DMS53 treated with DMSO at 0.1 percent for 48 hours (cell line): ENCODE measurements around the gene USP35.
"Not testable (repeated sequence)": the region's sequence is repeated elsewhere in the genome, so short reads cannot be mapped to it uniquely, and the experiment has no call there.

ENCODE experiments used
- DNase-seq: peaks from one replicate; lab custom pipeline; 2025; ENCODE audit not compliant: unreplicated experiment; lab: John Stamatoyannopoulos, UW

Gene USP35

DNA sequence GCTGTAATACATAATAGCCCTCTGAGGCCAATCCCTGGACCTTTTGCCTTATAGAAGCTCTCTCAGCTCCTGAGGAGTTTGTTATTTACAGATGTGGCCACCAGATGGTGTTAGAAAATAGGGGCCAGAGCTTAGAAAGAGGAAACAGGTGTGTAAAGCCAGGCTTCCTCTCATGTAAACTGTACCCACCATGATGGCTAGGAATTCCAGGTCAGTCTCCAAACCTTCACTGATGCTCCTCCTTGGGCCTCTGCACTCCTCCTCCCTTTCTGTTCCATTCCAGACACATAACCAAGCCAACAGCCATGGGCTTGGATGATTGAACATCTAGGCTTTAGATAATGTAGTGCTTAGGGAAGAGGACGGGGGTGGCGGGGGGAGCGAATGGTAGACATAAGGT lies 39.7 kb downstream of the USP35 start:
- DNase-seq = peak; percentile 96

DNA sequence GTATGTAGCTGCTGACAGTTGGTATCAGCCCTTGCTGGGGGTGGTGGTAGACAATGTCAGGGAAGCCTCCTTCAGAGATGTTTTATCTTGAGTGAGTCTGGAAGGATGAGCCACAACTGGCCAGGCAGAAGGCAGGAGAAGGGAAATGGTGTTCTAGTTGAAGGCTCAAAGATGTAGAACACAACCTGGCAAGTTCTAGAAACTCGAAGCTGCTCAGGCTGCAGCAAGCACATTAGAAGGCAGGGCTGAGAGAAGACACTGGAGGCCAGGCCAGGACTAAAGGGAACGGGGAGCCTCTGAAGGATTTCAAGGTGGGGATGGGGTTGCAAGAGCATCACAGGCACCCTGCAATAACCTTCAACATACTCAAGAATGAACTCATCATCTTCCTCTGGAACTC lies 40.4 kb downstream of the USP35 start:
- DNase-seq = no peak

DNA sequence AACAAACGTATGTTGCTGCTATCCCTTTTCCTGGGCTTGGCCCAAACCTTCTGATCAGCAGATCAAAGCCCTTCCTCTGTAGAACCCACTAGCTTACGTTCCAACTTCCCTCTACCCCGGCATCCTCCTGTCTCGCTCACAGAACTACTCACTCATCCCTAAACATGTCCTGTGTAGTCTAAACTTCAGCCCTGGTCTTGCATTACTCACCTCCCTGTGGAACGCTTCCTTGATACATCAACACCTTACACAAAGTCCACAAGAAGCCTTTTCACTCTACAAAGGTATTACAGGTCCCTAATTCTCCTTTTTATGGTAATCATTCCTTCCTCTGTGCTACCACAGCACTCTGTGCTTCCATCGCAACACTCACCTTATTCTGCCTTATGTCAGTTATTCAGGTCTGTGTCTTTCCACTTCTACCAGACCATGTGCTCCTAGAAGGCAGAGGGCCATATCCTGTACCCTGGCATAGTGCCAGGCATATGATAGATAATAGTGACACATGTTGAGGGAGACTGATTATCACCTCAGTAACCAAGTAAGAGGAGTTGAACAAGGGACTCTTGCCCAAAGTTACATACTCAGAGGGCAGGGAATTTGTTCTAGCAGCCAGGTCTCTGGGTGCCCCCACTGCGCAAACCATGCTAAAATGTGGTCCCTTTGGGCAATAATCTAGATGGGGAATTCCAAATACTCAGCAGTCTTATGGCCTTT lies 41.6 kb downstream of the USP35 start:
- DNase-seq = peak; percentile 38

DNA sequence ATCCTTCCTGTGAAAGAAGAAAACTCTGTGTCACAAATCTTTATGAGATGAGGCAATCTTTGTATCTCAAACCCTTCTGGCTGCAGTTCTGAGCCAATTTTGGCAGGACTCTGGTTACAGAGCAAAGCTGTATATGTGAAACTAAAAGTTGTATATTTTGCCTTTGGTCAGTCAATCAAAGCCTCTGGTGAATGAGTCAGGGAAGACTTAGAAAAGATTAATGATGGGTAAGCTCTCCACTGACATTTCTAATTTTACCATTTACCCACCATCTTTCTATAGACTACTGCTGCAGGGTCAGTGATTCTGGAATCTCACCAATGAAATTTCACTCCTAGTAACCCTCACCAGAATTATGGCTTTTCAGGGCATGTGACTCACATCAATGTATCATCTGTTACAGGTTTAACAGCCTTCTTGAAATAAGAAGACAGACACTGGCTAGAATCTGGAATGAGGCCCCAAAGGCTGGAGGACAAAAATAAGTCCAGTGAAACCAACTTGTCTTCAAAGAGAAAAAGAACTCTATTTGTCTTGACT lies 43.3 kb downstream of the USP35 start:
- no peak for DNase-seq

DNA sequence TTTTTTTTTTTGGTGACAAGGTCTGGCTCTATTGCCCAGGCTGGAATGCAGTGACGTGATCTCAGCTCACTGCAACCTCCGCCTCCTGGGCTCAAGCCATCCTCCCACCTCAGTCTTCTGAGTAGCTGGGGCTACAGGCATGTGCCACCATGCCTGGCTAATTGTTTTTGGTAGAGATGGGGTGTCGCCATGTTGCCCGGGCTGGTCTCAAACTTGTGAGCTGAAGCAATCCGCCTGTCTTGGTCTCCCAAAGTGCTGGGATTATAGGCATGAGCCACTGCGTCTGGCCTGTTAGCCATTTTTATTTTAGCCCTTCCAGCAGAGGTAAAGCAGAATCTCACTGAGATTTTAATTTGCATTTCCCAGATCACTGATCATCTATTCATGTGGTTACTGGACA lies 44.3 kb downstream of the USP35 start:
- not testable (repeated sequence) for DNase-seq

DNA sequence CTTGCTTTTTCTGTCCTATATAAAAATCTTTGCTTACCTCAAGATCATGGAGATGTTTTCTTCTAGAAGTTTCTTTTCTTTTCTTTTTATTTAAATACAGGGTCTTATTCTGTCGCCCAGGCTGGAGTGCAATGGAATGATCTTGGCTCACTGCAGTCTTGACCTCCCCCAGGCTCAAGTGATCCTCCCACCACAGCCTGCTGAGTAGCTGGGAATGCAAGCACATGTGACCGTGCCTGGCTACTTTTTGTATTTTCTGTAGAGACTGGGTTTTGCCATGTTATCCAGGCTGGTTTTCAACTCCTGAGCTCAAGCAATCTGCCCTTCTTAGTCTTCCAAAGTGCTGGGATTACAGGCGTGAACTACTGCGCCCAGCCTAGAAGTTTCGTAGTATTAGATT lies 45.3 kb downstream of the USP35 start:
- no peak for DNase-seq

DNA sequence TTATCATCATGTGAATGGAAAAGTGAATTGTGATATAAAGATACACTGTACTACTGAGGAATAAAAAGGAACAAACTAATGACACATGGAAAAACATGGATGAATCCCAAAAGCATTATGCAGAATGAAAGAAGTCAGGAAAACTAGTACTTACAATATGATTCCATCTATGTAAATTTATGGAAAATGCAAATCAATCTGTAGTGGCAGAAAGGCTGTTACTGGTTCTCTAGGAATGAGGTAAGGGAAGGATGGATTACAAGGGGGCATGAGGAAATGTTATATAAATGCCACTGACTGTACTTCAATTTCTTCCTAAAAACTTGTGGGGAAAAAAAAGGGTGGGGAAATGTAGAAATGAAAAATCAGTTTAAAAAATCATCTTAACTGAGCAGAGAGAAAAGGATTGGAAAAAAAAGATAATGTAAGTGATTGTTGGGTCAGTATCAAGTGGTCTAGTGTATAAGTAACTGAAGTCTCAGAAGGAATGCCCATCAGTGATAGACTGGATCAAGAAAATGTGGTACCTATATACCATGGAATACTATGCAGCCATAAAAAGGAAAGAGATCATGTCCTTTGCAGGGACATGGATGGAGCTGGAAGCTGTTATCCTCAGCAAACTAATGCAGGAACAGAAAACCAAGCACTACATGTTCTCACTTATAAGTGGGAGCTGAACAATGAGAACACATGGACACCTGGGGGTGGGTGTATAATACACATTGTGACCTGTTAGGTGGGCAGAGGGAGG lies 48.8 kb downstream of the USP35 start:
- no peak for DNase-seq

DNA sequence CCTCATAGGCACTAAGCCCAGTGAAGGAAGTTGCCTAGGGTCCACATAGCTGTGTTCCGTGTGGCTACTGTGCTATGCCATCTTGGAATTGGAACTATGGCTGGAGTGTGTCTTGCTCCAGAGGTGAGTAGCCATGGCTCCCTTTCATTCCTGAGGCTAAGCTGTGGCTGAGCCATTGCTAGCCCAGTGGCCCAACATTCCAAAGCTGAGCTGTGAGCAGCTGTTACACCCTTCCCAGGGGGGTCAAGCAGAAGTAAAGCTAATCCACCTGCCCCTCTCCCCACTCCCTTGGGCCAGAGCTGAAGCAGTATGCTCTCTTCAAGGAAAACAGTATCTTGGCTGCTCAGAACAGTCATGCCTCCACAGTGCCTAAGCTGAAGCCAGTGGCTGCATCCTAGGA lies 51.1 kb downstream of the USP35 start:
- no peak for DNase-seq

DNA sequence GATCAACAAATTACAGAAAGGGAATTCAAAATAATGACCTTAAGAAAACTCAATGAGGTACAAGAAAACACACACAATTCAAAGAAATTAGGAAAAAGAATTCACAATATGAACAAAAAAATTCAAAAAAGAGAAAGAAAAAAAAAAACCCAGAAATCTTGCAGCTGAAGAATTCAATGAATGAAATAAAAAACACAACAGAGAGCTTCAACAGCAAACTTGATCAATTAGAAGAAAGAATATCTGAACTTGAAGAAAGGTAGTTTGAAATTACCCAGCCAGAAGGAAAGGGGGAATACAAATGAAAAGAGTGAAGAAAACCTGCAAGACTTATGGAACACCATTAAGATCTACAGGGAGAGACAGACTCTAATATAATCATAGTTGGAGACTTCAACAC lies 52.8 kb downstream of the USP35 start:
- DNase-seq = no peak

DNA sequence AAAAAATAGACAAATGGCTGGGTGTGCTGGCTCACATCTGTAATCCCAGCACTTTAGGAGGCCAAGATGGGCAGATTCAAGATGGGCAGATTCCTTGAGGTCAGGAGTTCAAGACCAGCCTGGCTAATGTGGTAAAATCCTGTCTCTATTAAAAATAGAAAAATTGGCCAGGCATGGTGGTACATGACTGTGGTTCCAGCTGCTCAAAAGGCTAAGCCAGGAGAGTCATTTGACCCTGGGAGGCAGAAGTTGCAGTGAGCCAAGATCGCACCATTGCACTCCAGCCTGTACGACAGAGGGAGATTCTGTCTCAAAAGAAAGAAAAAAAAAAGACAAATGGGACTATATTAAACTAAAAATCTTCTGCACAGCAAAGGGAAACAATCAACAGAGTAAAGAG lies 55.4 kb downstream of the USP35 start:
- no peak for DNase-seq

DNA sequence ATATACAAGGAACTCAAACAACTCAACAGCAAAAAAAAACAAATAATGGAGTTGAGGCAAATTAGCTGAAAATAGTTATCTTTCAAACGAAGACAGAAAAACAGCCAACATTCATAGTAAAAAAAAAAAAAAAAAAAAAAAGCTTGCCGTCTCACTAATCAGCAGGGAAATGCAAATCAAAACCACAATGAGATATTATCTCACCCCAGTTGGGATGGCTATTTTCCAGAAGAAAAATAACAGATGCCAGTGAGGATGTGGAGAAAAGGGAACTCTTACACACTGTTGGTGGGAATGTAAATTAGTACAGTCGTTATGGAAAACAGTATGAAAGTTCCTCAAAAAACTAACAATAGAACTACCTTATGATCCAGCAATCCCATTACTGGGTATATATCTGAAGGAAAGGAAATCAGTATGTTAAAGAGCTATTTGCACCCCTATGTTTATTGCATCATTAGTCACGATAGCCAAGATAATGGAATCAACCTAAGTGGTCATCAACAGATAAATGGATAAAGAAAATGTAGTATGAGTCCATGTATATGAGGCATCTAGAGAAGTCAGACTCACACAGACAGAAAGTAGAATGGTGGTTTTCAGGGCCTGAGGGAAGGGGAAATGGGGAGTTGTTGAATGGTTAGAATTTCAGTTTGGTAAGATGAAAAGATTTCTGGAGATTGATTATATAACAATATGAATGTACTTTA lies 56.0 kb downstream of the USP35 start:
- DNase-seq = no peak

DNA sequence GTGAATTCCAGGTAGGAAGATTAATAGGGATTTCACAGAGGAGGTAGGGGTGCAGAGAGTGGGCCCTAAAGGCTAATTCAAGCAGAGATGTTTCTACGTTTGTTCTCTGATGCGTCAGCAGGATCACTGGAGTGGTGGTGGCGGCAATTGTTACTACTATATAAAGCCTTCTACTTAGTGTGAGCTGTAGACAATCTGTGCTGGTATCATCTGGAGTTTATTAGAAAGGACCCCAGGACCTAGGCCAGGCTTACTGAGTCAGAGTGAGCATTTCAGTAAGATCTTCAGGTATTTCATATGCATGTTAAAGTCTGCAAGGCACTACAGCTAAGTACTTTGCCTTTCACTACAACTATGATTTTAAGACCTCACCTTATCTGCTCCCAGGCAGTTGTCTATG lies 59.5 kb downstream of the USP35 start:
- DNase-seq = no peak

DNA sequence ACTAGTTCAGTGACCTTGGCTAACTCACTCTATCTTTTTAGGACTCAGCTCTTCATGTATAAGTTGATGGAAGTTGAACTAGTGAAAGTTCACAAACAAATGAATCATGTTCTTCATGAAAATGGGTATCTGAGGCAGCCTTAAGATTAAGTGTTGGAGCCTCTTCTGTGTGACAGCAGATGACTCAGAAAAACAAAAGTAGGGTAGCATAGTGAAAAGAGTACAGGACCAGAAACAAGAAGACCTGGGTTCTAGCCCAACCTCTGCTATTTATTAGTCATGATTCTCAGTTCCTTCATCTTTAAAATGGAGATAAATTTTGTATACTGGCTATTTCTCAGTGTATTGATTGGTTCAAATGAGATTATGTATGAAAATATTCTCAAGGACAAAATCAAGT lies 60.2 kb downstream of the USP35 start:
- DNase-seq = no peak

DNA sequence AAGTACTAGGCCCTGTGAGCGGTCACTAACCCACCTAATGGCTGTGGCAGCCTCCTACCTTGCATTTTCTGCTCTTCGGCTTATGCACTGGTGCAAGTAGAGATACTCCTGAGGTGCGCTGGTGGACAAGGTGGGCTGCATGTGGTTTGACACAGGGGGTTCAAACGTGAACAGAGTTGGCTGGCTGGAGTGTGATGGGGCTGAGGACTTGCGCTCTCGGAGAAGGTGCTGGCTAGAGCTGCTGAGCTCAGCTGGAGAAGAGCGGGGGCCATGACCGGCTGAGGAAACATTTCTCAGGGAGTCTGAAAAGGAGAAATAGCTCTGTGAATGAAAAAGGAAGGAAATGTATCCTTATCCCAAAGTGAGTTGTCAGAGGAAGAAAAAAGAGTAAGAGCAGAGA lies 61.4 kb downstream of the USP35 start:
- DNase-seq = no peak

DNA sequence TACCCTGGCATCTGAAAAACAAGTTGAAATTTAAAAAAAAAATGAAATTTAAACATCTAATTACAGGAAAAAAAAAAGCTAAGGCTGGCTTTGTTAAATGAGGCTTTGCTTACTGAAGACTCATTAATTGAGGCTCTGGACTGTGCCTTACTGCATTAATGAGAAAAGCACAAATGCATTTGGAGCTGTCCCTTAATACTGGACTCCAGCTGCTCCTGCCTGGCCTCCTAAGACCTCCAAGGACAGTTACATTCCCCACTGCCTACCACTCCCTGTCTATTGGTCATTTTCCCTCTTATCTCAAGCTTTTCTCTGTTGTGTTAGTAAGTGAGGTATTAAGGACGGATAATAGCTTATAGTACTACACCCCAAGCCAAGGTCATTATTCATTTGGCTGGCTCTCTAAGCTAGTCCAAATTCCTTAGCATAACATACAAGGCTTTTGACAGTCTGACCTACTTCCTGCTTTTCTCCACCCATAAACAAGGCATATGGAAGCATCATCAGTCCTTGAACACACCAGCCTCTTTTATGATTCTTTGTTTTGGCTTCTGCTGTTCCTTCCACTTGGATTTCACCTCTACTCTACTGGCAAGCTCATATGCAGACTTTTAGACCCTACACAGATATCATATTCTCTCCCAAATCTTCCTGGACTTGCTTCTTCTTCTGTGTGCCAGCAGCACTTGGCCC lies 62.5 kb downstream of the USP35 start:
- DNase-seq = no peak

DNA sequence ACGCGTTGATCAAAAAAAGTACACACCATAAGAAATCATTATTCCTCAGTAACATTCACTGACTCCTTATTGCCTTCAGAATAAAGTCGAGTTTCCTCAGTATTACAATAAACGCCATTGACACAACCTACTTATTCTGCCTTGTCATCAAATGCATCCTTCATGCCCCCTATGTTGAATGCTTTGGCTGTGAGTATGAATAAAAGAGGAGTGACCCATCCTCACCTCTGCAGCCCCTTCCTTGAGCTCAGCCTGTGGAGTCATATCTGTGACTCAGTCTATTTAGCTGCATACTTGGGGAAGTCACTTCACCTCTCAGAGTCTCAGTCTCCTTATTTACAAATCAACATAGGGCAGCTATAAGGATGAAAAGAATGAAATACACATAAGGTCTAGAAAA lies 65.1 kb downstream of the USP35 start:
- DNase-seq = no peak

DNA sequence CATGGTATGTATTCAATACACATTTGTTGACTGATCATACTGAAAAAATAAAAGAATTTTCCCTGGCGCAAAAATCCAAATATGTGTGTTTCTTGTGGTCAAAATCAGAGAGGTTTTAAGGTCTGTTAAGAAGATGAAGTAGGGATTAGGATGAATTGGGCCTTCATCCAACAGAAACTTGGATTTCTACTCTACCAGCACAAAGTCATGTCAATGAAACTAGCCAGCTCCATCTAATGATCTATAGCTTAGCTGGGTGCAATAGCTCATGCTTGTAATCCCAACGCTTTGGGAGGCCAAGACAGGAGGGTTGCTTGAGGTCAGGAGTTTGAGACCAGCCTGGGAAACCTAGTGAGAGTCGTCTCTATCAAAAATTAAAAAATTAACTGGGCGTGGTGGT lies 65.5 kb downstream of the USP35 start:
- no peak for DNase-seq

DNA sequence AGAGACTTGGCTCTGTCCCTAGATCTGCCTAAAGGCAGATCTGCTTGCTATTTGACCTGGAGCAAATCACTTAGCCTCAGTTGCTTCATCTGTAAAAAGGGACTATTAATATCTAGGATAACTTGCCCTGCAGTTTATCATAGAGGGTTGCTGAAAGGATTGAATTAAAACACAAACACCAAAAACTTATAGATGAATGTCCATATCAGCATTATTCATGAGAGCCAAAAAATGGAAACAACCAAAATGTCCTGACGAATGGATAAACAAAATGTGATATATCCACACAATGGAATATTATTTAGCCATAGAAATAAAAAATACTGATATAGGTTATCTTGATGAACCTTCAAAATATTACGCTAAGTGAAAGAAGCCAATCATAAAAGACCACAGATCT lies 67.2 kb downstream of the USP35 start:
- DNase-seq = no peak

DNA sequence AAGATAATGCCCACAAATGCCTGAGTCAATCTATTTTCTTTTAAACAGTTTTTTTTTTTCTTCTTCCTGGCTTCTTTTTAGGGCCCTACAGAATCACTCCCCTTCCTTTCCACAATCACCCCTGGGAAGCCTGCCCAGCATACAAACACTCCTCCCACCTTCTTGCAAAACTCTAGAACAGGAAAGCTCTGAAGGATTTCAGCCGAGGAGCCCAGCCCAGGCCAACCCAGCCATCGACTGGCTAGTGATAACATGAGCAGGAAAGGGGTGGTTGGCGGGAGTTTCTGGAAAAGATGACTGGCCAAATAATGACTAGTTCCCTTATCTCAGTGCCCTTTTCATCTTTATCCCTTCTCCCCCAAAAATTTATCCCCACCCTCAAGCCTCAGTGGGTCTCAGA lies 68.2 kb downstream of the USP35 start:
- DNase-seq = no peak

DNA sequence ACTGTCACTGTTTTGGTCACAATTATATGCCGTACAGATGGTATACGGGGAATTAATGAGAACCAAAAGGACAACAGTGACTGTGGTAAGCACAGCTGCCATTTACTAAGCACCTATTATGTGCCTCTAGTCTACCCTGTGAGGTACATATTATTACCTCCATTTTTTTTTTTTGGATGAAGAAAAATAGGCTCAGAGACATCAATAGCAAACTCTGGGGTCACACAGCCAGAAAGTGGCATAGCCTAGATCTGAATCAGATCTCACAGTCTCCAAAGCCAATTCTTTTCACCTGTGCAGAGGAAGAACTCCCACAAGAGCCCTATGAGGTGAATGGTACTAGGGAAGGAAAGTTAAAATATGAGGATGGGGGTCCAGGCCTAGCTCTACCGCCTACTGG lies 68.9 kb downstream of the USP35 start:
- DNase-seq = no peak

DNA sequence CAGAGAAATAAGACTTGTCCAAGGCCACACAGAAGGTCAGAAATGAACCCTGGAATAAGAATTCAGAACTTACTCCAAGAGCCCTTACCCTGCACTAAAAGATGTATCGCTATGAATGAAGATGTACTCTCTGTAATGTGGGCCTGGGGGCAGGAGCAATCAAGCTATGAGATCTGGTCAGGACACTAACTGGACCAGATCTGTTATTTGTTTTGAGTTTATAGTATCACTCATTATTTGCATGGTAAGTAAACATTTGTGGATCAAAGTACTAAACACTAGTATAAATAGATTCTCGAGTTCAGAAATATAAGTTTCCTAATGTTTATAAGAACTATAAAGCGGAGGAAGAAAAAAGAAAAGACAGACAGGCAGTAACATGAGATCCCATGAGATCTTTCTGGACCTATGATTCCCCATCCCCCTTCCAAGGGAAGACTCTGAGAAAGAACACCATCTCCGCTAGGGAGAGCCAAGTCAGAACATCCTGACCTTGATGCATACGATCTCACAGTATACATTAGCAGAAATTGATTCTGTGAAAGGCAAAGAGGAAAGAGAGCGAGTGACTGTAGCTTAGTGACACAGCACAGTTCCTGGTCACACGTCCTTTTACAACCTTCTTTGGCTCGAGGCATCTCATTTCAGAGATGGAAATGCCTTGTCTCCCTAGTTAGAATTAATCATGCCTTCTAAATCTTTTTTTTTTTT lies 71.2 kb downstream of the USP35 start:
- no peak for DNase-seq
